Astrocyte of the cerebellum (primary cell): ENCODE measurements around the gene APRT.
A peak's percentile ranks its signal among the peaks of the same experiment; 100 is the strongest.

ENCODE experiments used
- DNase-seq: peaks from one replicate; pipeline ENCODE4 v3.0.0-alpha.2; 2011; ENCODE audit warnings: low read depth
- H3K4me3 ChIP-seq: 2 replicates; pipeline ENCODE4 v1.5.1; 2011; ENCODE audit warnings: mild to moderate bottlenecking, low read depth, low read length, moderate library complexity
- in situ Hi-C: cut with HindIII; loops from 2 replicates; pipeline ENCODE4 v1.10.0; 2017; ENCODE audit warnings: low sequenced_read_pairs
- TF ChIP-seq, protein P1 (sequence below): IDR thresholded peaks from 2 replicates; pipeline ENCODE4 v1.5.1; 2012; ENCODE audit warnings: low read length, low read depth, moderate library complexity, mild to moderate bottlenecking; ENCODE audit errors: missing control alignments

Gene APRT

GRCh38 chr16:88850531-88851199 is 38.9 kb upstream of the APRT start:
- TF ChIP-seq, protein P1, sequence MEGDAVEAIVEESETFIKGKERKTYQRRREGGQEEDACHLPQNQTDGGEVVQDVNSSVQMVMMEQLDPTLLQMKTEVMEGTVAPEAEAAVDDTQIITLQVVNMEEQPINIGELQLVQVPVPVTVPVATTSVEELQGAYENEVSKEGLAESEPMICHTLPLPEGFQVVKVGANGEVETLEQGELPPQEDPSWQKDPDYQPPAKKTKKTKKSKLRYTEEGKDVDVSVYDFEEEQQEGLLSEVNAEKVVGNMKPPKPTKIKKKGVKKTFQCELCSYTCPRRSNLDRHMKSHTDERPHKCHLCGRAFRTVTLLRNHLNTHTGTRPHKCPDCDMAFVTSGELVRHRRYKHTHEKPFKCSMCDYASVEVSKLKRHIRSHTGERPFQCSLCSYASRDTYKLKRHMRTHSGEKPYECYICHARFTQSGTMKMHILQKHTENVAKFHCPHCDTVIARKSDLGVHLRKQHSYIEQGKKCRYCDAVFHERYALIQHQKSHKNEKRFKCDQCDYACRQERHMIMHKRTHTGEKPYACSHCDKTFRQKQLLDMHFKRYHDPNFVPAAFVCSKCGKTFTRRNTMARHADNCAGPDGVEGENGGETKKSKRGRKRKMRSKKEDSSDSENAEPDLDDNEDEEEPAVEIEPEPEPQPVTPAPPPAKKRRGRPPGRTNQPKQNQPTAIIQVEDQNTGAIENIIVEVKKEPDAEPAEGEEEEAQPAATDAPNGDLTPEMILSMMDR: no peak
- no peak for DNase-seq
- no peak overlapping the region for H3K4me3 ChIP-seq
- in situ Hi-C loops: loop anchor here (25.0 kb wide), 1 partner anchor 88 kb away; no protein-coding TSS in a partner anchor

GRCh38 chr16:88848557-88848956 is 36.8 kb upstream of the APRT start:
- no peak overlapping the region for H3K4me3 ChIP-seq
- no peak for DNase-seq
- in situ Hi-C loops: no loop called here
- TF ChIP-seq, protein P1: no peak

DNA sequence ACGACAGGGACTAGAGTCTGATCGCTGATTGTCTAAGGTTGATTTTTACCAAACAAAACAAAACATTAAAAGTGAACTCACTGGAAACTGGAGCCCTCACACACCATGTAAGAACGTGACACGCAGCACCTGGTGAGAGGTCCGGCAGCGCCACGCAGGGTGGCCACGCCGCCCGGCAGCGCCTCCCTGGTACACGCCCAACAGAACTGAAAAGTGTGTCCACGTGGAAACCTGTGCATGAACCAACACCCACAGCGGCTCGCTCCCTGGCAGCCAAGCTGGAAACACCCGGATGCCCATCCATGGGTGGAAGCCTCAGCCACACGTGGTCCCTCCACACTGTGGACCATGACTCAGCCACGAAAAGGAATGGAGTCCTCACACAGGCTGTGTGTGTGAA is 35.9 kb upstream of the APRT start:
- H3K4me3 ChIP-seq: no peak overlapping the region
- TF ChIP-seq, protein P1: no peak
- in situ Hi-C loops: no loop called here
- DNase-seq: no peak

- DNase-seq: no peak
- in situ Hi-C loops: no loop called here
- TF ChIP-seq, protein P1: no peak
- H3K4me3 ChIP-seq: no peak overlapping the region
Measured at GRCh38 chr16:88846088-88846487, 34.4 kb upstream of the APRT start.

- TF ChIP-seq, protein P1: peak; percentile 29
- no peak overlapping the region for H3K4me3 ChIP-seq
- in situ Hi-C loops: no loop called here
- DNase-seq: no peak
Measured at GRCh38 chr16:88844419-88845036, 32.8 kb upstream of the APRT start.

DNA sequence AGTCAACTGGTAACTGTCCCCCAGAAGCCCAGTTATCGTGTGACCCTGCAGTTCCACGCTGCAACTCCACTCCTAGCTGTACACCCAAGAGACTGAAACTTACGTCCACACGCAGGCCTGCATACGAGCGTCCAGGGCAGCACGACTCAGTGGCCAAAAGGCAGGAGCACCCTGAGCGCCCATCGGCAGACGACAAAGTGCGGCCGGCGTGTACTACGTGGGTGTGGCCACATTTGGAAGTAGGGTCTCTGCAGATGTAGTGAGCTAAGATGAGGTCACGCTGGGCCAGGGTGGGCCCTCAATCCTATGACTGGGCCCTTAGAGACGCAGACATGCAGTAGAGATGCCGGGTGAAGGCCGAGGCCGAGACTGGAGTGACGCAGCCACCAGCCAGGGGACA is 31.5 kb upstream of the APRT start:
- TF ChIP-seq, protein P1: no peak
- in situ Hi-C loops: no loop called here
- no peak for DNase-seq

More for the DNA sequence above, 31.5 kb upstream of the APRT start:
- no peak overlapping the region for H3K4me3 ChIP-seq
